Activated CD4-positive, alpha-beta T cell treated with anti-CD3 and anti-CD28 coated beads, Interleukin-2, amount 10 ng/mL, durations not matched to agents 24 days and 14 days (primary cell): ENCODE measurements around the gene B4GAT1. TPM values are rescaled to one million over a fixed set of nuclear protein-coding genes. Genes with fewer than 3 reads are reported as not detected.
A peak's percentile ranks its signal among the peaks of the same experiment; 100 is the strongest.
"Not testable (repeated sequence)": the region's sequence is repeated elsewhere in the genome, so short reads cannot be mapped to it uniquely, and the experiment has no call there.

ENCODE experiments used
- DNase-seq: peaks from one replicate; pipeline ENCODE4 v3.0.0; 2022
- H3K27ac Mint-ChIP-seq: one replicate; pipeline ENCODE4 v1.8.0; 2022; ENCODE audit warnings: mild to moderate bottlenecking, mixed read lengths
- H3K27me3 Mint-ChIP-seq: one replicate; pipeline ENCODE4 v1.8.0; 2022; ENCODE audit warnings: mixed read lengths
- H3K36me3 Mint-ChIP-seq: one replicate; pipeline ENCODE4 v1.8.0; 2022; ENCODE audit warnings: low read depth, mild to moderate bottlenecking, mixed read lengths
- H3K4me1 Mint-ChIP-seq: one replicate; pipeline ENCODE4 v1.8.0; 2021; ENCODE audit warnings: mixed read lengths
- H3K4me3 Mint-ChIP-seq: one replicate; pipeline ENCODE4 v1.8.0; 2022; ENCODE audit warnings: mild to moderate bottlenecking, moderate library complexity, mixed read lengths
- H3K9me3 Mint-ChIP-seq: one replicate; pipeline ENCODE4 v1.8.0; 2021; ENCODE audit warnings: mixed read lengths
- intact Hi-C: fragments of 100-400 bp; cut with micrococcal nuclease; formaldehyde crosslinking; loops from one replicate; pipeline ENCODE4 v1.15.1; 2023
- total RNA-seq: library from RNA; stranded (reverse); gene quantifications from 2 replicates; pipeline ENCODE4 v1.2.3, GENCODE V29; 2022

The B4GAT1 gene
- total RNA-seq, 1 donor from 2014 or later = 11.1 TPM

DNA sequence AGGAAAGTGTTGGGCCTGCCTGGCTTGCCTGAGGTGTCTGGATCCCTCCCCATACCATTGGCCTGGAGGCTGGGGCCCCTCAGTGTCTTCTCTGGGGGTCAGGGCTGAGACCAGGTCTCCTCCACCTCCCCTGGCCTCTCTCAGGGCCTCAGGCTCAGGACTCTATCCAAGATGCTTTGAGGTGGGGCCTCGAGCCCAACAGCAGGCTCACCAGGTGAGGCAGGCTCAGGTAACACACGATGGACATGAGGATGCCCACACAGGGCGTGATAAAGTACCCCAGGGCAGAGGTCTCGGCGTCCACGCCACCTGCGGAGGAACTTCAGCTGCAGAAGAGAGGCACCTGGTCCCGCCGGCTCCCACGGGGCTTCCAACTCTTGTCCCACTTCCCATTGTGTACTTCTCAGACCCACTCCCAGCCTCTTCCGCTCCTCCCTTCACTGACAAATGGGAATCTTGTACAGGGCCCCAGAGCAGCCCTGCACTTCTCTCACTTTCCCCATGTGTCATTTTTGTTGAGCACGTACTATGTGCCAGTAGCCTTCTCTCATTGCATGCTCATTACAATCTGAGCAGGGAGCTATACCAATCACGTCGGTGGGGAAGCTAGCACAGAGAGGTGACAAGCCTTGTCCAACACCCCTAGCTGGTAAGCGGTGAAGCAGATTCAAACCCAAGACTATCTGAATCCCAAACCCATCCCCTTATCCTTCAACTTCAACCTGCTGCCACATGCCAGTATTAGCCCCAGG is 20.3 kb upstream of the B4GAT1 start:
- no peaks in the 10 kb centered on the region for H3K27me3 Mint-ChIP-seq
- H3K36me3 Mint-ChIP-seq = peaks cover 14% of the 10 kb centered on the region
- intact Hi-C loops = no loop called here
- H3K27ac Mint-ChIP-seq = no peak overlapping the region
- no peaks in the 10 kb centered on the region for H3K9me3 Mint-ChIP-seq
- H3K4me3 Mint-ChIP-seq = no peak overlapping the region
- DNase-seq = no peak
- H3K4me1 Mint-ChIP-seq = peaks cover 13% of the 10 kb centered on the region

DNA sequence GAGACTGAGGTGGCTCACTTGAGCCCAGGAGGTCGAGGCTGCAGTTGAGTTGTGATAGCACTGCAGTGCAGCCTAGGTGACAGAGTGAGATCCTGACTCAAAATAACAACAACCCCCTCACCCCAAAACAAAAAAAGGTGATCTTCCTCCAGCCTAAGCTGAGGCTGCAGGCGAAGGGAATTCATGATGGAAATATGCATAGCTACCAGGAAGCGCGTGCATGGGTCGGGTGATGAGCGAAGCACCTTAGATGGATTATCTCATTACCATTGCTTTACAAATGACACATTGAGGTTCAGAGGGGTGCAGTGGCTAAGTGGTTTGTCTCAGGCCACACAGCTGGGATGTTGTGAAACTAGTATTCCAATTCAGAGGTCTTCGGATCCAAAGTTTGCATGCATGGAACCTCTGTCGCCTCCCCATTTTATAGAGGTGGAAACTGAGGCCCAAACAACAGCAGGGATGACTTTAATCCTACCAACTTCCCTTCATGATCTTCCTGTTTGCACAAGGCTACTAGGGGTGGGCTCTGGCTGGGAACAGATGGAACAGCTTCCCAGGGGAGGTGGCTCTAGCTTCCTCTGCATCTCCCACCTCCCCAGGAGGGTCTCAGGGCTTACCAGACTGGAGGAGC is 19.5 kb upstream of the B4GAT1 start:
- no peak for DNase-seq
- Mint-ChIP-seq H3K9me3 (no peaks in the 10 kb centered on the region), H3K4me3 (no peak overlapping the region), H3K36me3 (peaks cover 18% of the 10 kb centered on the region), H3K27ac (no peak overlapping the region), H3K27me3 (no peaks in the 10 kb centered on the region), H3K4me1 (peaks cover 11% of the 10 kb centered on the region)
- intact Hi-C loops = no loop called here

GRCh38 chr11:66365711-66366619 is 18.5 kb upstream of the B4GAT1 start:
- no peaks in the 10 kb centered on the region for H3K9me3 Mint-ChIP-seq
- intact Hi-C loops = no loop called here
- no peaks in the 10 kb centered on the region for H3K27me3 Mint-ChIP-seq
- H3K4me3 Mint-ChIP-seq = no peak overlapping the region
- H3K4me1 Mint-ChIP-seq = peaks cover 11% of the 10 kb centered on the region
- peak overlapping the region; percentile 17 for H3K27ac Mint-ChIP-seq
- DNase-seq = no peak
- H3K36me3 Mint-ChIP-seq = peaks cover 18% of the 10 kb centered on the region

DNA sequence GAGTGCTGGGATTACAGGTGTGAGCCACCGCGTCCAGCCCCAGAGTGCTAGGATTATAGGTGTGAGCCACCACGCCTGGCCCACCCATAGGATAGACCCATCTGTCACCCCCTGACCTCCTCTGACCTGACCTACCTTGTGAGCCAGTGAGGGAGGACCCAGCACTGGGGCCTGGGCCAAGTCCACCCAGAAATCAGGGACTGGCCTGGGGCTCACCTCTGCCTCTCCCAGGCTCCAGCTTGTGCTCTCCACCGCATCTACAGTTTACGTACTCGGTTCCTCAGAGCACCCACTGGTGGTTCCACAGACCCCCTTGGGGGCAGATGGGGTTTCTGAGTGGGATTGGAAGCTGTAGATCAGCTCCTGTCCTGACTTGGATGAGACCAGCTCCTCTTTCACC is 17.7 kb upstream of the B4GAT1 start:
- H3K4me3 Mint-ChIP-seq = no peak overlapping the region
- no peak overlapping the region for H3K27ac Mint-ChIP-seq
- DNase-seq = no peak
- intact Hi-C loops = no loop called here
- no peaks in the 10 kb centered on the region for H3K9me3 Mint-ChIP-seq
- H3K27me3 Mint-ChIP-seq = no peaks in the 10 kb centered on the region
- peaks cover 8% of the 10 kb centered on the region for H3K4me1 Mint-ChIP-seq
- peaks cover 17% of the 10 kb centered on the region for H3K36me3 Mint-ChIP-seq

- no peaks in the 10 kb centered on the region for H3K27me3 Mint-ChIP-seq
- H3K27ac Mint-ChIP-seq = no peak overlapping the region
- intact Hi-C loops = no loop called here
These were observed 16.5 kb upstream of the B4GAT1 start for GRCh38 chr11:66363805-66364535.

GRCh38 chr11:66363187-66363601 is 15.8 kb upstream of the B4GAT1 start:
- H3K27me3 Mint-ChIP-seq = no peaks in the 10 kb centered on the region
- H3K4me1 Mint-ChIP-seq = peaks cover 2% of the 10 kb centered on the region
- peaks cover 14% of the 10 kb centered on the region for H3K36me3 Mint-ChIP-seq
- intact Hi-C loops = no loop called here
- no peak overlapping the region for H3K4me3 Mint-ChIP-seq
- H3K27ac Mint-ChIP-seq = no peak overlapping the region
- DNase-seq = no peak
- H3K9me3 Mint-ChIP-seq = no peaks in the 10 kb centered on the region

More at GRCh38 chr11:66363805-66364535, 16.5 kb upstream of the B4GAT1 start:
- H3K4me3 Mint-ChIP-seq = no peak overlapping the region
- H3K36me3 Mint-ChIP-seq = peaks cover 14% of the 10 kb centered on the region
- peaks cover 2% of the 10 kb centered on the region for H3K4me1 Mint-ChIP-seq
- H3K9me3 Mint-ChIP-seq = no peaks in the 10 kb centered on the region
- DNase-seq = peak; percentile 92

GRCh38 chr11:66362481-66363147 is 15.2 kb upstream of the B4GAT1 start:
- Mint-ChIP-seq H3K27me3 (no peaks in the 10 kb centered on the region), H3K9me3 (no peaks in the 10 kb centered on the region), H3K27ac (no peak overlapping the region), H3K4me3 (no peak overlapping the region), H3K4me1 (no peaks in the 10 kb centered on the region), H3K36me3 (peaks cover 9% of the 10 kb centered on the region)
- intact Hi-C loops = no loop called here
- DNase-seq = no peak

DNA sequence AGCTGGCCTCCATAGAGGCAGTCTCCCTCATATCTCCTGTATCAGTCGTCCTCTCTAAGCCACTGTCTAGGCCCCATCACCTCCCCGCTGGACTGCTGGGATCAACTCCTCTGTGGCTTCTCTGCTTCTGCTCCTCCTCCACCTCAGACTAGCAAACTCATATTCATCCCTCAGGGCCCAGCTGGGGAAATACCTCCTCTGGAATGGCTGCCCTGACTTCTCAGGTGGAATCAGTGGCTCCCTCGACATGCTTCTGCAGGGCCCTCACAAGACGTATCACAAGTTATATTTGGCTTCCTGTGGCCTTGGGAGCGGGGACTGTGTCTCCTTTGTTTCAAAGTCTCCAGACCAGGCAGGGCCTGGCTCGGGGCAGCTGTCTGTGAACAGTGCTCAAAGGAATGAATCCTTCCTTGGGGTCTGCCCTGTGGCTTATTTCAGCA is 14.1 kb upstream of the B4GAT1 start:
- H3K27ac Mint-ChIP-seq = no peak overlapping the region
- H3K4me1 Mint-ChIP-seq = no peaks in the 10 kb centered on the region
- intact Hi-C loops = no loop called here
- H3K36me3 Mint-ChIP-seq = peaks cover 7% of the 10 kb centered on the region
- H3K9me3 Mint-ChIP-seq = no peaks in the 10 kb centered on the region
- no peak for DNase-seq
- no peak overlapping the region for H3K4me3 Mint-ChIP-seq
- H3K27me3 Mint-ChIP-seq = no peaks in the 10 kb centered on the region

DNA sequence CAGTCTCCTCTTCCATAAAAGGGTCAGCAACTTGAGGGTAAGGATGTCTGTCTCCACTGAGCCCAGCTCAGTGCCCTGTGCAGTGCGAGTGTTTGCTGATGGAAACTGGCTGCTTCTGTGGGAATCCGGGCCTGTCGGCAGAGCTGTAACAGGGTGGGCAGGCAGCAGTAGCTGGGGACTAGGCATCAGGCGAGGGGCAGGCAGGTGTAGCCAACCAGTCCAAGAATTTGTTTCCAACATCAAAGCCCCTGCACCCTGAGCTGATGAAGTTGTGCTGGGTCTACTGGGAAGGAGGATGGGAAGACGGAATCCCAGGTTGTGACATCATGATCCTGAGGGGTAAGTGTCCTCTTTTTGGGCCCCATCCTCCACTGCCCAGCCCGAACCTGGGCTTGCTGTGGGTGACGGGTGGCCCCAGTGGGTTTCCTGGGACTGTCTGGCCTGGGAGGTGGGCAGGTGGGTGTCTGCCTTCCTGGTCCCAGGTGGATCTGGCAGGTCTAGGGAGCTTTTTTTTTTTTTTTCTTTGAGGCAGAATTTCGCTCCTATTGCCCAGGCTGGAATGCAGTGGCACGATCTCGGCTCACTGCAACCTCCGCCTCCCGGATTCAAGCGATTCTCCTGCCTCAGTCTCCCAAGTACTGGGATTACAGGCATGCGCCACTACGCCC is 13.1 kb upstream of the B4GAT1 start:
- intact Hi-C loops = no loop called here
- no peak overlapping the region for H3K27ac Mint-ChIP-seq

DNA sequence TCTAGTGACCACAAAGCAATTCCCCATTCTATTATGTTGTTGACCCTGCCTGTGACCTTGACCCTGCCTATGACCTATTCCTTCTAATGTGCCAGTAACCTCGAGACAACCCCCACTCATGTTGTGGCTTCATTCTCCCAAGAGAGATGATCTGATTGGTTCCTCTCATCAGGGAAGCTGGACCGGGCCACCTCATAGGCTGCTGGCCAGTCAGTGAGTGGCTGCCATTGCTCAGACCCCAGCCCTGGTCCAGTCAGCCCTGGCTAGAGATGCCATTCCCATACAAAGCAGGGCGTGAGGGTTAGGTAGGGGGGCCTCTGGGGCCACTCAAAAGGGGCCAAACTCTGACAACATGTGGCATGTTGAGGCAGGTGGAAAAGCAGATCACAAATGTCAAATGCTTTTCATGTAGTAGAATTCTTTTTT is 12.2 kb upstream of the B4GAT1 start:
- no peaks in the 10 kb centered on the region for H3K9me3 Mint-ChIP-seq
- H3K36me3 Mint-ChIP-seq = peaks cover 5% of the 10 kb centered on the region
- H3K4me1 Mint-ChIP-seq = no peaks in the 10 kb centered on the region
- DNase-seq = no peak
- H3K27ac Mint-ChIP-seq = no peak overlapping the region
- H3K27me3 Mint-ChIP-seq = no peaks in the 10 kb centered on the region
- no peak overlapping the region for H3K4me3 Mint-ChIP-seq
- intact Hi-C loops = no loop called here

More for the DNA sequence above, 13.1 kb upstream of the B4GAT1 start:
- Mint-ChIP-seq H3K9me3 (no peaks in the 10 kb centered on the region), H3K4me3 (no peak overlapping the region), H3K36me3 (peaks cover 7% of the 10 kb centered on the region), H3K4me1 (no peaks in the 10 kb centered on the region), H3K27me3 (no peaks in the 10 kb centered on the region)
- DNase-seq = no peak

DNA sequence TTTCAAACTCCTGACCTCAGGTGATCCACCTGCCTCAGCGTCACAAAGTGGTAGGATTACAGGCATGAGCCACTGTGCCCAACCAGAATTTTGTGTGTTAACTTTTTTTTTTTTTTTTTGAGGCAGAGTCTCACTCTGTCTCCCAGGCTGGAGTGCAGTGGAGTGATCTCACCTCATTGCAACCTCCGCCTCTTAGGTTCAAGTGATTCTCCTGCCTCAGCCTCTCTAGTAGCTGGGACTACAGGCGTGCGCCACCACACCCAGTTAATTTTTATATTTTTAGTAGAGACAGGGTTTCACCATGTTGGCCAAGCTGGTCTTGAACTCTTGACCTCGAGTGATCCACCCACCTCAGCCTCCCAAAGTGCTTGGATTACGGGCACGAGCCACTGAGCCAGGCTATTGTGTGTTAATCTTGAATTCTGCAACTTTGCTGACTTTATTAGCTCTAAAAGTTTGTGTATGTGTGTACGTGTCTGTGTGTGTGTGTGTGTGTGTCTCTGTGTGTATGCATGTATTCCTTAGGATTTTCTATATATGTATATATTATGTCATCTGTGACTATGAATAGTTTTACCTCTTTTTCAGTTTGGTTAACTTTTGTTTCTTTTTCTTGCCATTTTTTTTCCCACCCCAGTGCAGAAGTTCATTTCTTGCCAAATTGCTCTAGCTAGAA is 3.3 kb upstream of the B4GAT1 start:
- H3K4me1 Mint-ChIP-seq = peaks cover 13% of the 10 kb centered on the region
- H3K36me3 Mint-ChIP-seq, H3K27ac Mint-ChIP-seq, DNase-seq, H3K9me3 Mint-ChIP-seq, H3K27me3 Mint-ChIP-seq, intact Hi-C loops, H3K4me3 Mint-ChIP-seq: not testable (repeated sequence)

DNA sequence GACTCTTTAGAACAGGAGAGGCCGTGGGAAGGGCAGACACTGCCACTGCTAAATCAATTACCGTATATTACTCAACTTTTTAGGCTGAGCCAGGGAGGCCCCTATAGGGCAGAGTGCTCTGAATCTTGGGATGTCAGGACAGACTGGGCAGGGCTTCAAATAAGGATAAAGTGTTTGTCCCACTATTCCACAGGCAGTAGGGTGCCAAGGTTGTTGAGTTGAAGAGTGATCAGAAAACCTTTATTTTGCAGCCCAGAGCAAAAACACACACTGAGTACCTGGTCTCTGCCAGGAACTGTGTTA is 1.6 kb upstream of the B4GAT1 start:
- peaks cover 4% of the 10 kb centered on the region for H3K36me3 Mint-ChIP-seq
- peaks cover 24% of the 10 kb centered on the region for H3K4me1 Mint-ChIP-seq
- peaks cover 3% of the 10 kb centered on the region for H3K27me3 Mint-ChIP-seq
- H3K27ac Mint-ChIP-seq = no peak overlapping the region
- no peak for DNase-seq
- intact Hi-C loops = loop anchor here (5.0 kb wide), 3 partner anchors 38 to 608 kb away; partner anchors contain the start of genes PC and RAB1B
- peak overlapping the region; percentile 34 for H3K4me3 Mint-ChIP-seq
- no peaks in the 10 kb centered on the region for H3K9me3 Mint-ChIP-seq
